Stimulated activated CD8-positive, alpha-beta memory T cell treated with anti-CD3 and anti-CD28 coated beads, Interleukin-12 subunit alpha, Interleukin-12 subunit beta, amount 100 ng/mL, for 1 hour (primary cell): Measurements from ENCODE around the gene TRIM67.
"Not testable (repeated sequence)": the region's sequence is repeated elsewhere in the genome, so short reads cannot be mapped to it uniquely, and the experiment has no call there.

Experiments
- DNase-seq: peaks from one replicate; pipeline ENCODE4 v3.0.0-alpha.2; 2020; ENCODE audit warnings: low read depth

TRIM67 gene

DNA sequence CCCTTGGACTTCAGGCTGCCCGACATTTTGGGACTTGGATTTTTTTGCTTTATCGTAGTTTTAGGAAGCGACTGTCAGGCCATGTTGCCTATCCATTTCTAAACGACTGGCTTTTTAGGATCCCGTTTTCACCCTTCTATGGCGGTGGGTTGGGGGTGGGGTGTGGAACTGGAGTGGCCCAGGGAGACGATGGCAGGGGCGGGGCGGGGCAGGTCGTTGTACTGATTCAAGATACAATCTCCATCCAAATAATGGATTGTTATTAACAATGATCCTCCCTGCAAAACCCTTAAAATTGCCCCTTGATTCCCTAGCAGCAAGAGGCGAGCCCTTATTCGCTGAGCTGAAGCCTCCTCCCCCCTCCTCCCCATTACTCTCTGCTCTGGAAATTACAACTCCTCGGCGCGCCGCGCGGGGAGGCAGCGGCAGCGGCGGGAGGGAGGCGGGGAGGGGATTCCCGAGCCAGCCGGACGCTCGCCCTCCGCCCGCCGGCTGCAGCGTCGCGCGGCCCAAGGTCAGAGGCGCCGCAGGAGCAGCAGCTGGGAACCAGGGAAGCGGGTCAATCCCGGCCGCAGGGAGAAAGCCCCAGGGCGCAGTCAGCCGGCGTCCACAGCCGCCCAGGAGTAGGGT lies at the start of gene TRIM67:
TSS of gene TRIM67 (plus strand) at position 392 of the 630 bp plus-strand sequence. CDS start 912 bp downstream, outside the sequence.
- no peak for DNase-seq

DNA sequence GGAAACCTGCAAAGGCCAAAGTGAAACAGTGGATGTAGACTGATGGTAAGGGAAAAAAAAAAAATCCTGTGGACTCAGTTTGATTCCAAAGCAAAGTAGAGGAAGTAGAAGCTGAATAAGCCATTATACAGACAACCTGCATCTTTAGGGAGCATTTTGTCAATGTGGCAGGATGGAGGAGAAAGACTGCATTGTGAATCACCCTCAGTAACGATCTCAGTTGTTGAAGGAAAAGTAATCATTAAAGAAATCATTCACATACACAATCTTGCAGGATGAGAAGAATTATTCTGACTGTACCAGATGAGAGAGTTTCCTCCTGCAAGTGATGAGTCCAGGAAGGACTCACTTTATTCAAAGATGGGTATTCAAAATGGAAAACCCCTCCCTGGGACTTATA lies 45.1 kb upstream of the TRIM67 start:
- DNase-seq = no peak

DNA sequence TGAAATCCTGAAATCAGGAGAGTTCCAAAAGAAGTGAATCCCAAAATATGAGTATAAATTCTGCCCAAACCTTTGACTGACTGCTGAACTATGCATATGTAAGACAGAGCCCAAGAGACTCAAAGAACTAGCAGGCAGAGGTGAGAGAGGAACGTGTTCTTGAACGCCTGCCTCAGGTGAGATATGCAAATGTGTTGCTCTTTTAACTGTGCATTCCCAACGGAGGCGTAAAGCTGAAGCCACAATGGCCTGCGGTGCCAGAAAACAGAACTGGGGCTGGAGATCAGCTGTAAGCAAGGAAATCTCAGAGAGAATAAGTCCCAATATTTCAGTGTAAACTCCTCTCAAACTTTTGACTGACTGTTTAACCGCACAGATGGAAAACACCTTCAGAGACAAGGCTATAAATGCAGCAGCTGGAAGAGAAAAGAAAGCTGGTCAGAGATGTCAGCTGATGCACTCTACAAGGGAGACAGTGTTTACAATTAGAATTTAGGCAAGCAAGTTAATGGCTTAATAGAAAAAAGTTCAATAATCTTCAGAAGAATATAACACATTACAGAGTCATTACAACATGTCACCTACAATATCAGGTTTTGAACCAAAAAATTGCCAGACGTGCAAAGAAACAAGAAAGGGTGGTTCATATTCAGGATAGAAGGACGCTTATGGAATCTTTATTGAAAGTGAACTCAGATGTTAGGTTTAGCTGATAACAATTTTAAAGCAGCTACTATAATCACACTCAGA lies 43.0 kb upstream of the TRIM67 start:
- DNase-seq = no peak

DNA sequence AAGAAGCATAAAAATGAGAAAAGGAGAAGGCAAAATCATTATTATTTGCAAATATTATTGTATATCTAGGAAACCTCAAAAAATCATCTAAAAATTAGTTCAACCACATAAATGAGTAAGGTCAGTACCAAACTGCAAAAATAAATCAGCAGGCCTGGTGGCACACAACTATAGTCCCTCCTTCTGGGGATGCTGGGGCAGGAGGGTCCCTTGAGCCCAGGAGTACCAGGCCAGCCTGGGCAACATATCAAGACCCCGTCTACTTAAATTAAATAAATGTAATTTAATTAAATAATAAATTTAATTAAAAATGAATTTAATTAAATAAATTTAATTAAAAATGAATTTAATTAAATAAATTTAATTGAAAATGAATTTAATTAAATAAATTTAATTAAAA lies 40.3 kb upstream of the TRIM67 start:
- no peak for DNase-seq

DNA sequence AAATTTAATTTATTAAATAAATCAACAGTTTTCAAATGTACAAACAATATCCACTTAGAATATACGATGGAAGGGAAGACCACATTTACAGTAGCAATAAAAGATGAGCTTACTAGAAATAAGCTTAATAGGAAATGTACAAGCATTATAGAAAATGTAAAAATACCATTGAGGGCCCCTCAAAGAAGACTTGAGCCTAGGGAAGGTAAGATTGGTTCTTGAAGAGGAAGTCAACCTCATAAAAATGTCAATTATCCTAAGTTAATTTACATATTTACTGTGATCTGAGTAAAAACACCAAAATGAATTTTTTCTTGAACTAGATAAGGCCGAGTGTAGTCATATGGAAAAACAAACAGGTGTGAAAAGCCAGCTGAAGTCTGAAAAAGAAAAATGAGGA lies 39.7 kb upstream of the TRIM67 start:
- DNase-seq = no peak

DNA sequence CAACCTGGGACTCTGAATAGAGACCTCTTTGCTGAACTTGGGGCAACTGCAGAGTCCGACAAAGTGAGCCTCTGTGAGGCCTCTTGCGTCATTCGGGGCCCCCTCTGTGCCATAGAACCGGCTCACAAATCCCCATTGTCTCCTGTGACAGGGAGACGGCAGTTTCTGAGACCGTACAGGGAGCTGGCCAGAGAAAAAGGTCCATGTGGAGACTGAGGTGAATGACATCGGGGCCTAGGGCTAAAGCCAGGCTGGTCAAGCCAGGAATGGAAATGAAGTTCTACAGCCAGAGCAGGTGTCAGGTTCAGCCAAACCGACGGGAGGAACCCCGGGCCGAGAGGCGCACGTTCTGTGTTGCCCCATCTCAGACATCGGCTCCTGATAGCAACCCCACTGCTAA lies 37.1 kb upstream of the TRIM67 start:
- no peak for DNase-seq

DNA sequence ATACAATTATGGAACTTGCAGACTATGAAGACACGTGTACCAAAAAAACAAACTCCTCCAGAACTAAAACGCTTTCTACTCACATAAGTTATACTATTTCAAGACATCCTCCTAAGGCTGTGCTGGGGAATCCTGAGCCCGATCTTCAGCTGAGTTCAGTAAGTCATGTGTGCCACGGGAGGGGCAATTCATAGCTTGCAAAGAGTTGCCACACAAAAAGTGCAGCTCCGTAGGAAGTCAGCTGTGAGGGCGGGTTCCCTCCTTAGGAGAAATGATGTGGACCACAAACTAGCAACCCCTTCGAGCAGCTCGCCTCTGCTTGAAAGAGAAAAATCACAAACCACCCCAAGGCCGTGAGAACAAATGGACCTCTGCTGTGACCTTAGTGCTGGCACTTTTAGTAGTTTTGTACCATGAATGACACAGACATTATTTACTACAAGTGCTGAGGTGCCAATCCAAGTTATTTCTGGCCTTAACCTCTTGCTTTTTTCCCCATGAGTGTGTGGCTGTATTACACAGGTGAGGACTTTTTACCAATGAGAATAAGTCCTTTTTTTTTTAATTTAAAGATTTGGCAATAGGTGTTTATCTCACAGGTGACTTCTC lies 35.8 kb upstream of the TRIM67 start:
- DNase-seq = no peak

DNA sequence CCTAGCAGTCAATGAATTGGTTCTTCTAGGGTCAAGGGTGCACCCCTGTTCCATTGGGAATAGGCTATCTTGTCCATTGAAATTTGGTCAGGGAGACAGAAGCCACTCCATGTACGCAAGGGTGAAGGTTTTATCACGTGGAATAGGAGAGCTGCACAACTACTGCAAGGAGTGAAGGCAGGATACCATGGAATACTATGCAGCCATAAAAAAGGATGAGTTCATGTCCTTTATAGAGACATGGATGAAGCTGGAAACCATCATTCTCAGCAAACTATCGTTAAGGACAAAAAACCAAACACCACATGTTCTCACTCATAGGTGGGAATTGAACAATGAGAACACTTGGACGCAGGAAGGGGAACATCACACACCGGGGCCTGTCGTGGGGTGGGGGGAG lies 34.8 kb upstream of the TRIM67 start:
- DNase-seq = not testable (repeated sequence)

DNA sequence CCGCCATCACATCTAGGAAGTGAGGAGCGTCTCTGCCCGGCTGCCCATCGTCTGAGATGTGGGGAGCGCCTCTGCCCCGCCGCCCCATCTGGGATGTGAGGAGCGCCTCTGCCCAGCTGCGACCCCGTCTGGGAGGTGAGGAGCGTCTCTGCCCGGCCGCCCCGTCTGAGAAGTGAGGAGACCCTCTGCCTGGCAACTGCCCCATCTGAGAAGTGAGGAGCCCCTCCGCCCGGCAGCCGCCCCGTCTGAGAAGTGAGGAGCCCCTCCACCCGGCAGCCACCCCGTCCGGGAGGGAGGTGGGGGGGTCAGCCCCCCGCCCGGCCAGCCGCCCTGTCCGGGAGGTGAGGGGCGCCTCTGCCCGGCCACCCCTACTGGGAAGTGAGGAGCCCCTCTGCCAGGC lies 33.4 kb upstream of the TRIM67 start:
- not testable (repeated sequence) for DNase-seq

DNA sequence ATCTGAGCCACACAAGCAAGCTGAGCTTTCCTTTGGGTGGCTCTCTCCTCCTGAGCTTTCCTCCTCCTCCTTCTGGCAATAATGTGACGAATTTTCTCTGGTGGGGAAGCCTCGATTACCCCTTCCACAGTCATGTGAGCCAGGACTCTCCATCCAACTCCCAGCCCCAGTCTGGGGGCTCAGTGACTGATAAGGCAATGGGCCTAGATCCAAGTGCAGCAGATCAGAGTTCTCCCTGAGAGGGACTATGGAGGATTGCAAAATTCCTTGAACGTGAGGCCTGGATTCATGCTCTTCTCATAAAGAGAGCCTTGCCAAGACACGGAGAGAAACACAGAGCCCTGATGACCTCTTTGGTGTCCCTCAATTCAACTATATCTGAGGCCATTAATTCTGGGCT lies 31.3 kb upstream of the TRIM67 start:
- DNase-seq = no peak

DNA sequence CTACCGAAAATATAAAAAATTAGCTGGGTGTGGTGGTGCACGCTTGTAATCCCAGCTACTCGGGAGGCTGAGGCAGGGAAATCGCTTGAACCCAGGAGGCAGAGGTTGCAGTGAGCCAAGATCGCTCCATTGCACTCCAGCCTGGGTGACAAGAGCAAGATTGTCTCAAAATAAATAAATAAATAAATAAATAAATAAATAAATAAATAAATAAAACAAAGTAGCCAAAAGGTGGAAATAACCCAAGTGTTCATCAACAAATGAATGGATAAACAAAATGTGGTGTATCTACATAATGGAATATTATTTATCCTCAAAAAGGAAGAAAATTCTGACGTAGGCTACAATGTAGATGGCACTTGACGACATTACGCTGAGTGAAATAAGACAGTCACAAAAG lies 29.3 kb upstream of the TRIM67 start:
- not testable (repeated sequence) for DNase-seq

DNA sequence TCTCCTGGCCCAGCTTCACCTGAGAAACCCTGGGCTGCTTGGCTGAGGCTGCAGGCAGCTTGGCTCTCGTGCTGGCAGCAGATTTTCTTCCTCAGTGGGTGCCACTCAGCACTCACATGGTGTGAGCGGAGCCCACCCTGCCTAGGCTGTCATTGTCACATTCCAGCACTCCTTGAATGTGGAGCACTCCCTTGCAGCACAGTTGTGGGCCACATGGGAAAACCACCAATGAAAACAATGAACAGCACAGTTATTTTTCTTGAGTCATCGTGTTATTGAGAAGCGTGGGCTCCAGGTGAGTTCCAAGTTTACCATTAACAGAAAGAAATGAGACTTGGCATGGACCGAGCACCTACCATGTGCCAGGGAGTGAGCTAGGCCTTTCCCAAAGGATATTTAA lies 27.2 kb upstream of the TRIM67 start:
- DNase-seq = no peak

DNA sequence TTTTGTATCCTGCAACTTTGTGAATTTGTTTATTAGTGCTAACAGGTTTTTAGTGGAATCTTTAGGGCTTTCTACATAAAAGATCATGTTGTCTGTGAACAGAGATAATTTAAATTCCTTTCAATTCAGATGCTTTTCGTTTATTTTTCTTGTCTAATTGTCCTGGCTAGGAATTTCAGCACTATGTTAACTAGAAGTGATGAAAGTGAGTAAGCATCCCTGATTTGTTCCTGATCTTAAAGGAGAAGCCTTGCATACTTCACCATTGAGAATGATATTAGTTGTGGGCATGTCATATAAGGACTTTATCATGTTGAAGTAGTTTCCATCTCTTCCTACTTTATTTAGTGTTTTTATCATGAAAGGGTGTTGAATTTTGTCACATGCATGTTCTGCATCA lies 23.6 kb upstream of the TRIM67 start:
- DNase-seq = no peak

DNA sequence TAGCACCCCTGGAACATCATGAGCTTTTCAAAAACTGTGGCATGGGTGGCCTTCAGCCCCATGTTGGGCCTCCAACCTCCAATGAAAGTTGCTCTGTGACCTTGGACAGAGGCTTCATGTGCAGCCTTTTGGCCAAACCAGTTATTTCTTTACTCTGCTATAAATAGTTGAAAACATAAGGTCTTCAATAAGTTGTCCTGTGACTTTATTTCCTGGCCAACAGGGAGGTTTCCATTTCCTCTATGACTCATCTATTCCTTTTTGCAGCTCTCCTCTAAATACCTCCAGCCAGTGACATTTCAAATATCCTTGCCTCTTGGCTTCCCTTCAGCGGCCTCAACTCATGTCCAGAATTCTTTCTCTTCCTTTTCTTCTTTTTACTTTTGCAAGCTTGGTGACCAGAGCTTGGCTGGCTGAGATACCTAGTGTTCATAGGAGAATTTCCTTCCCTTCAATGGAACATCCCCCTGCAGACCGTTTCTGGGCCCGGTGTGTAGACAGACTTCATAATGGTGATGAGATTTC lies 22.7 kb upstream of the TRIM67 start:
- DNase-seq = no peak

DNA sequence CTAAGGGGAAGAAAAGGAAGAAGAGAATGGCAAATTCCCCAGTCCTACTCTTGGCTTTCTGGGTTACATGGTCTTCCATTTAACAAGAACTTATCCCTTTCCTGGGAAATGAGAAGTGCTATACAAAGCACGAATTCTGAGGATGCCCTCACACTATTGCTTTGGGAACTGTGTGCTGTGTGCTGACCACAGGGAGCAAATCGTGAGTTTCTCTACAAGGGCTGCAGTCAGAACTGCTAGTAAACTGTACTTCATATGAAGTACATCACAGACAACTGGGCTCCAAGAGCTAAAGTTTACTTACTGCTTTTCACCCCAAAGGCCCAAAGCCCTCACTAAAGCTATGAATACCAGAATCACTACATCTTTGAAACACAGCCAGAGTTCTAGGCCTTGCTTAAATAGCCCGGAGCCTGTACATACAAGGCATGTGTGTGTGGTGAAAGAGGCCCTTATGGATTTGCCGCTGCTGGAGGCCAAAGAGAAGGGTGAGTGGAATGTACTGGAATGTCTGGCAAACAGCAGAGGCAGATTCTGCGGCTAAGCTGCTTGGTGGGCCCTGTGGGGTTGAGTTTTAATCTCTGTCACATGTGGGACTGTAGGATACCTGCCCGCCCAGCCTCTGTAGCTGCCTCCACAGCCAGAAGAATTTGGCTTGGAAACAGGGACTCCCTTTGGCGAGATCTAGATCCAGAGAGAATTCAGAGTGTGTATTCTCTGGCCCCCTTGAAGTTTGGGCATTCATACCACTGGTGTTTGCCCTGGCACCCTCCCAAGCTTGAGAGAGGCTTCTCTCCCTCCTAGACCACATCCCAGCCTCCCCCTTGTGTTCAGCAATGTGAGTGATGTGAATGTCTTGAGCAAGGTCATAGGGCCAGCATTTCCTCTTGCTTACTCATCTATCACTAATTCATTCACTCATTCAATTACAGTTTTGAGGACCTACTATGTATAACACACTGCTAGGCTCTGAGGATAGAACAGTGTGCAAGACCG lies 21.9 kb upstream of the TRIM67 start:
- DNase-seq = no peak

DNA sequence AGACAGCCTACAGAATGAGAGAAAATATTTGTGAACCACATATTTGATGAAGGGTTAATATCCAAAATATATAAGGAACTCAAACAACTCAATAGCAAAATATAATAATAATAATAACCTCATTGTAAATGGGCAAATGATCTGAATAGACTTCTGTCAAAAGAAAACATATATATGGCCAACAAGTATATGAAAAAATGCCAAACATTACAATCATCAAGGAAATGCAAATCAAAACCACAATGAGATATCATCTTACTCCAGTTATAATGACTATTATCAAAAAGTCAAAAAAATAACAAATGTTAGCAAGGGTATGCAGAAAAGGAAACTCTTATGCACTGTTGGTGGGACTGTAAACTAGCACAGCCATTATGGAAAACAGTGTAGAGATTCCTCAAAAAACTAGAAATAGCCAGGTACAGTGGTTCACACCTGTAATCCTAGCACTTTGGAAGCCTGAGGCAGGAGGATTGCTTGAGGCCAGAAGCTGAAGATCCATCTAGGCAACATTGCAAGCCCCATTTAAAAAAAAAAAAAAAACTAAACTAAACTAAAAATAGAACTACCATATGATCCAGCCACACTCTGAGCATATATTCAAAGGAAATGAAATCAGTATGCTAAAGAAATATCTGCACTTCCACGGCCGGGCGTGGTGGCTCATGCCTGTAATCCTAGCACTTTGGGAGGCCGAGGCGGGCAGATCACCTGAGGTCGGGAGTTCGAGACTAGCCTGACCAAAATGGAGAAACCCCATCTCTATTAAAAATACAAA lies 17.3 kb upstream of the TRIM67 start:
- no peak for DNase-seq

DNA sequence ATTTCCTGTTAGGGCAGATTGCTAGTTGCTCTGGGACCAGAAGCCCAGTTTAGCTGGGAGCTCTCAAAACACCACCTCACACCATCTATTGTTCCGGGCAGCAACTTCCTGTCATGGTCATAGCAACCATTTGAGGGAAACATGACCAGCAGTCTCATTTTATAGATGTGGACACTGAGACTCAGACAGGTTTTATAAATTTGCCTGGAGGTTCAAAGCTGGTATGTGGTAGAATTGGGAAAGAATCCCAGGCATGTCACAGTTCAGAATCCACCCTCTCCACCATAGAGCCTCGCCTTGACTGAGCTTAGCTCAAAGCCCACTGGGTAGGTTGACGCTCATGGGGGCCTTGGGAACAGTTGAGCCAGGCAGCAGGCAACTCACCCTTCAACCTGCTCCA lies 14.0 kb upstream of the TRIM67 start:
- no peak for DNase-seq

DNA sequence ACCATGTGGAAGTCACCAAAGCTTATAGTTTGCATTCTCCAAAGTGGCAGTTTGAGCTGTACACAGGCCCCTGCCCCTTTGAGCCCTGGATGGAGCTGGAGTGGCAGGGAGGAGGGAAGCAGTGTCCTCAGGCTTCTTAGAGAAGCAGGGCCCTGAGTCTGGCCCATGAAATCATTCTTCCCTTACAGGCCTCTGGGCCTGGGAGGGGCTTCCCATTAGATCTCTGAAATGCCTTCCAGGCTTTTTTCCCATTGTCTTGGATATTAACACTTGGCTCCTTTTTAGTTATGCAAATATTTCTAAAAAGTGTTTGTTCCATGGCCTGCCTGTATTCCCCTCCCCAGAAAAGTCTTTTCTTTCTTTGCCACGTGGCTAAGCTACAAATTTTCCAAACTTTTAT lies 10.0 kb upstream of the TRIM67 start:
- DNase-seq = no peak

DNA sequence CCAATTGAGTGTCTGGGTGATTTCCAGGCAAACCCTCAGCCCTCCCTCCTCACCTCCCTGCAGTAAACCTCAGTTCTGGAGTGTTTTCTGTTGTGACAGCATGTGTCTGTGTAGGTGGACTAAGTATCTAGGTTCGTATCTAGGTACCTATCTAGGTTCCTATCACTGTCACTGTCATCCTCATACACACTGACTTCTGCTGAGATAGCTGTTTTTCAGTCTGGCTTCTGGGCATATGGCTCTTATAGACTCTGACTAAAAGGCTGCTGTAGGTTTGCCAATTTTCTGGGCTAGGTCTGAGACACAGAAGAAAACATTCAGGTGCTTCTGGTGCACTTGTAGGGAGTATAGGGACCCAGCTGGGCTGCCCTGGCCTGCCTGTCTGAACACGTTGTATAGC lies 8.1 kb upstream of the TRIM67 start:
- DNase-seq = no peak

DNA sequence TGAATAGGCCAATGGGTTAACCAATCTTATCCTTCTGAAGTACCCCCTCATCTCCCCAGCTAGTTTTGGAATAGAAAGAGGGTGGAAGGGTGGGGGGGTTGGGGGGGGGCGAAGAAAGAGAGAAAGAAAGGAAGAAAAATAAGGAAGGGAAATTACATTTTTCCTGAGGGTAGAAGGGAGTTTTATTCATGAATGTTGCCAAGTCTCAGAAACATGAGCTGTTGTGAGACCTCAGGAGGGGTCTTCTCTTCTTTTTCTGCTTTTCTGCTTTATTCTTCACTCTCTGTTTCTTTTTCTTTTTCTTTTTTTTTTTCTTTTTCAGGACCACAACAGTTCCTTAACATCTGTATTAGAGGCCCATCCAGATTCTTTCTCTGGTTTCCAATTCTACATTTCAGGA lies 6.0 kb upstream of the TRIM67 start:
- no peak for DNase-seq

DNA sequence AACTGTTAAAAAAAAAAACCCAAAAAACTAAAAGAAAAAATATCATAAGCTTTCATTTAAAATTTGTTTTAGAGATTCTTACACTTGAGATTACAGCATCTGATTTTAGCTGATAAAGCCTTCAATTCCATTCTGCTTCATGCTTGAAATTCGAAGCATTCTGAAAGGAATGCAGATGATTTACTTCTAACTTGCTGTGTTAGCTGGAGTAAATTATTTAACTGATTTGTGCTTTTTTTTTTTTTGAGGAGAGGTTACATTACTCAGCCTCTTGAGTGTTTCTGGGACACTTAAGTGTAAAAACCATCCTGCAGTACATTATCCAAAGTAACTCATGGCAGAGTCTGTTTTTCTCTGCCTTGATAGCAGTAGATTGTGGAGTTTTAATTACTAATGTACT lies 4.5 kb upstream of the TRIM67 start:
- DNase-seq = no peak
